ENCODE measurements around the gene DGKB. TPM values are rescaled to one million over a fixed set of nuclear protein-coding genes. Genes with fewer than 3 reads are reported as not detected.

The DGKB gene
- total and polyA plus RNA-seq, 2 of the 8 experiments (the other 6 are each of a cell fraction or from before 2014, with no cell fraction given): 1.9 to 2.6 TPM

- Histone ChIP-seq H3K36me3 (ENCODE audit: control insufficient read depth in 2 of 4, insufficient read depth in 4 of 4, low read length in 3 of 4) (no peaks in the 10 kb centered on the region), H2AFZ (ENCODE audit: low read length) (no peak overlapping the region), H2AK5ac (ENCODE audit: low read depth, low read length) (no peak overlapping the region), H2BK5ac (ENCODE audit: low read depth, low read length) (no peak overlapping the region), H3K4ac (replicated peaks; ENCODE audit: insufficient read length, low read depth, low read length) (no peak overlapping the region), H3K27me3 (replicated peaks in 1 of 4; ENCODE audit: control insufficient read depth in 3 of 4, extremely low read depth in 1 of 4, insufficient read depth in 3 of 4, low read length in 3 of 4) (no peaks in the 10 kb centered on the region), H2BK20ac (ENCODE audit: low read length) (no peak overlapping the region), H3K4me3 (ENCODE audit: extremely low read depth in 1 of 4, insufficient read depth in 2 of 4, low read depth in 3 of 4, low read length in 4 of 4) (no peak overlapping the region), H3K27ac (ENCODE audit: low read depth, low read length) (no peak overlapping the region), H3K4me2 (ENCODE audit: insufficient read depth in 1 of 2, low read depth in 2 of 2, low read length in 2 of 2) (no peak overlapping the region), H3K9me3 (ENCODE audit: insufficient read depth in 2 of 2, low read depth in 1 of 2, low read length in 1 of 2) (no peaks in the 10 kb centered on the region), H3K4me1 (replicated peaks in 1 of 4; ENCODE audit: control insufficient read depth in 3 of 4, insufficient read depth in 4 of 4, low read length in 3 of 4) (no peaks in the 10 kb centered on the region), H3K14ac (ENCODE audit: insufficient read length) (no peak overlapping the region), H2BK15ac (ENCODE audit: low read length) (no peak overlapping the region), H3K23ac (ENCODE audit: insufficient read length) (no peak overlapping the region), H3K9ac (replicated peaks in 1 of 4; ENCODE audit: extremely low read depth in 1 of 4, low read depth in 3 of 4, low read length in 3 of 4) (no peak overlapping the region), H4K91ac (replicated peaks; ENCODE audit: insufficient read length, low read length) (no peak overlapping the region), H2BK120ac (replicated peaks; ENCODE audit: low read depth, low read length) (no peak overlapping the region), H4K8ac (ENCODE audit: extremely low read depth, insufficient read depth, low read length) (no peak overlapping the region), H3K56ac (replicated peaks; ENCODE audit: insufficient read length, low read depth, low read length) (no peak overlapping the region), H3K18ac (ENCODE audit: extremely low read depth, low read length) (no peak overlapping the region), H3K23me2 (ENCODE audit: low read depth, low read length) (no peaks in the 10 kb centered on the region), H4K20me1 (replicated peaks in 1 of 2; ENCODE audit: control insufficient read depth in 1 of 2, insufficient read depth in 2 of 2, low read length in 2 of 2) (no peaks in the 10 kb centered on the region), H3K79me1 (ENCODE audit: low read depth, low read length) (no peaks in the 10 kb centered on the region), H4K5ac (ENCODE audit: insufficient read length, low read depth, low read length) (no peak overlapping the region), H3K79me2 (ENCODE audit: control insufficient read depth in 1 of 2, insufficient read depth in 2 of 2, low read length in 2 of 2) (no peaks in the 10 kb centered on the region), H2BK12ac (ENCODE audit: low read depth, low read length) (no peak overlapping the region)
- FAIRE-seq (no peak), DNase-seq (ENCODE audit: low read depth in 1 of 2, low spot score in 2 of 2) (no peak)
- 84% methylated on average over 2 of the region's 2 CpGs; no CpG with 5 or more reads in 1 of the 2 experiments for WGBS, 2 experiments (ENCODE audit: extremely low coverage in 1 of 2, insufficient coverage in 1 of 2, insufficient read length in 1 of 2, insufficient replicate concordance in 2 of 2, low coverage in 1 of 2, low lambda C conversion rate in 2 of 2, missing lambda C conversion rate in 1 of 2)
- ChIA-PET CTCF (ENCODE audit: partially characterized antibody) (no interaction called here), POLR2A (ENCODE audit: partially characterized antibody) (no interaction called here)
- TF ChIP-seq RFX5 (IDR thresholded peaks at IDR 0.05; ENCODE audit: borderline replicate concordance, low read depth, low read length): no peak
- no peak for TF ChIP-seq CEBPB (IDR thresholded peaks at IDR 0.05; ENCODE audit: low read depth, low read length)
- TF ChIP-seq GTF2F1 (IDR thresholded peaks at IDR 0.05; ENCODE audit: borderline replicate concordance, low read depth, low read length): no peak
- no peak for TF ChIP-seq TAF7 (optimal IDR thresholded peaks at IDR 0.05; ENCODE audit: borderline replicate concordance, low read depth, low read length)
- TF ChIP-seq EP300 (IDR thresholded peaks at IDR 0.05; ENCODE audit: borderline replicate concordance in 1 of 2, low read depth in 2 of 2, low read length in 2 of 2): no peak
- no peak for TF ChIP-seq ASH2L (IDR thresholded peaks at IDR 0.05; ENCODE audit: low read length)
- no peak for TF ChIP-seq MAFK (IDR thresholded peaks at IDR 0.05; ENCODE audit: low read depth, low read length)
- no peak for TF ChIP-seq RXRA (IDR thresholded peaks at IDR 0.05; ENCODE audit: insufficient read depth, low read depth, low read length)
- TF ChIP-seq FOSL1 (IDR thresholded peaks at IDR 0.05; ENCODE audit: insufficient read depth, low read depth, low read length): no peak
- no peak for TF ChIP-seq HDAC2 (IDR thresholded peaks at IDR 0.05; ENCODE audit: borderline replicate concordance in 1 of 2, low read depth in 2 of 2, low read length in 2 of 2)
Observed at GRCh38 chr7:14478834-14479510, 423.6 kb downstream of the DGKB start.

All from H1 (cell line).